GM21825 (cell line): ENCODE data around the gene CFAP107.
"Not testable (repeated sequence)": the region's sequence is repeated elsewhere in the genome, so short reads cannot be mapped to it uniquely, and the experiment has no call there.

ENCODE experiments used
- ATAC-seq: cut with Tn5 transposase; IDR thresholded peaks from one replicate; pipeline ENCODE4 v1.9.1; 2021; ENCODE audit warnings: mild to moderate bottlenecking, moderate library complexity; ENCODE audit not compliant: unreplicated experiment

Gene CFAP107

DNA sequence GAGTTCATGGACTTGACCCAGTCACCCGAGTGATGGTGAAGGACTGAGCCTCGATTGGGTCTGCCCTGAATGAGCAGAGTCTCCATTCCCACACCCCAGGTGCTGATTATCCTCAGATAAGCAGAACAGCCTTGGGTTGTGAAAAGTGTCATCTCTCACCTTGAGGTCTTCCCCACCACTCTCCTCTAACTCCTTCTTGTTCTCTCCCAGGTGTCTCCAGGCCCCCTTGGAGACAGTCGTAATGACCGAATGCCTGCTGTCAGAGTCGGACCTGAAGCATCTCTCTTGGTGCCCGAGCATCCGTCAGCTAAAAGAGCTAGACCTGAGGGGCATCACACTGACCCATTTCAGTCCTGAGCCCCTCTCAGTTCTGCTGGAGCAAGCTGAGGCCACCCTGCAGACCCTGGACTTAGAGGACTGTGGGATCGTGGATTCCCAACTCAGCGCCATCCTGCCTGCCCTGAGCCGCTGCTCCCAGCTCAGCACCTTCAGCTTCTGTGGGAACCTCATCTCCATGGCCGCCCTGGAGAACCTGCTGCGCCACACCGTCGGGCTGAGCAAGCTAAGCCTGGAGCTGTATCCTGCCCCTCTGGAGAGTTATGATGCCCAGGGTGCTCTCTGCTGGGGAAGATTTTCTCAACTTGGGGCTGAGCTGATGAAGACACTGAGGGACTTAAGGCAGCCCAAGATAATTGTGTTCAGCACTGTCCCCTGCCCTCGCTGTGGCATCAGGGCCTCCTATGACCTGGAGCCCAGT lies 31.0 kb downstream of the CFAP107 start:
- no peak for ATAC-seq

DNA sequence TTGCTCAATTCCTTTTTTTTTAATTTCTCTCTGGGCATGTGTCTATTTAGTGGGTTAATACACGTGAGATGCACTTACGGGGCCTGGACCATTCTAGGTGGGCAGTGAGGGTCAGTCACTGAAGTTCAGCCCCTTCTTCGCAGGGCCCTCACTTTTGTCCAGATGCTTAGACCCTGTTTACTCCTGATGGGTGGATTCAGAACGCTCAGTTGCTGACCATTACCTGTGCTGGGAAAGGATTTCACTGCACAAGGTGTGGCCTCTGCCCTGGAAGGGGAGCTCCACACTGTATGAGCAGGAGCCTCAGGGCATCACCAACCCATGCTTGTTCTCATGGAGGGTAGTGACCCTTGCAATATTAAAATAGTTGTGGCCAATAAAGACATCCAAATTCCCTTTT lies 32.1 kb downstream of the CFAP107 start:
- no peak for ATAC-seq

DNA sequence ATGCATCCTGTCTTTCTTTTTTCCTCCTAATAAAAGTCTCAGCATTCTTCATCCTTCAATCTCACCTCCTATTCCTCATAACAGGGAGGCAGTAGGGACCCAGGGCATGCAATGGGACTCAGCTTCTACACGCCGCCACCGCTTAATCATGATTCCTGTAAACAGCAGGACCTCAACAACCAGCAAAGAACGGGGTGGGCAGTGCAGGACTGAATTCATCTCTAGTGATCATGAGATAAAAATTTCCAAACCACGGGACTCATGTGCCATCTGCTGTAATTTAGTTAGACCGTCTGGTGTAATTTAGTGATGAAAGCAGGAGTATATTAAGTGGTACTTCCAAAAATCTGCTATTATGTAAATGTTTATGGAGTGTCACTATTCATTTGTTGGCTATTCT lies 32.9 kb downstream of the CFAP107 start:
- ATAC-seq, result no peak

DNA sequence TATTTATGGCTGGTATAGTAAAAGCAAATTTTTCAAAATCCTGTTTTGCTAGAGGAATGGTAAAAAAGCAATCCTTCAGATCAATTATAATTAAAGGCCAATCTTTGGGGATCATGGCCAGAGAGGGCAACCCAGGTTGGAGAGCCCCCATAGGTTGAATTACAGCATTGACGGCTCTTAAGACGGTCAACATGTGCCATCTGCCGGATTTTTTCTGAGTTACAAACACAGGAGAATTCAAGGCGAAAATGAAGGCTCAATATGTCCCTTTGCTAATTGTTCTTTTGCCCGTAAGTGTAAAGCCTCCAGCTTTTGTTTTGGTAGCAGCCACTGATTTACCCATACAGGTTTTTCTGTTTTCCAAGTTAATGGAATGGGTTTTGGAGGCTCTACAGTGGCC lies 35.5 kb downstream of the CFAP107 start:
- not testable (repeated sequence) for ATAC-seq

DNA sequence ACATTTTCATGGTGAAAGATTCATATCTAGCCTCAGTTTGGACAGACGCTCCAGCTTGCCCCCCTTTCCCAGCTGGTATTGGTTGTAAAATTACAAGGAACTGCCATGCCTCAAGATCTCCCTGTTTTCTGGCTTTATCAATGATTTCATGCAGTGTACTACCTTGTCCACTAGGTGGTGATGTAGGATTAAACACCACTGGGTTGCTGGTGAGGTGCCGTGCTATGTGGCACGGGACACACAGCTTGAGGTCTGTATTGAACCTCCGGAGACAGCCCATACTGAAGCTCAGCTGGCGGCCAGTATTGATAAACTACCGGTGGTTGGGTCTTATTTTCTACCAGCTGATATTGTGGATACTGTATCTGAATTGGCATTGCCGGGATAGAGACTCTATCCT lies 37.8 kb downstream of the CFAP107 start:
- ATAC-seq, result not testable (repeated sequence)

DNA sequence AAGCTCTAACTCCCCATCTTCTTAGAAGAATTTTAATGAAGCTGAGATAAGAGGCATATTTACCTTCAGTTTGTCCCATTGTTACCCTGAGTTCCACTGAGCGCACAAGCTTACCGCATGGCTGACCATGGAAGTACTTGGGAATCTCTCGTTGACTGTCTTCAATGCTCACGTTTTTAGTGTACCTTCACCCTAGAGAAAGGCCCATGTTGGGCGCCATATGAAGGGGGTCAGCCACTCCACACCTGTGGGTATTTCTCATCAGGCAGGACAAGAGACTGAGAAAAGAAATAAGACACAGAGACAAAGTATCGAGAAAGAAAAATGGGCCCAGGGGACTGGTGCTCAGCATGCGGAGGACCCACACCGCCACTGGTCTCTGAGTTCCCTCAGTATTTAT lies 38.7 kb downstream of the CFAP107 start:
- not testable (repeated sequence) for ATAC-seq

DNA sequence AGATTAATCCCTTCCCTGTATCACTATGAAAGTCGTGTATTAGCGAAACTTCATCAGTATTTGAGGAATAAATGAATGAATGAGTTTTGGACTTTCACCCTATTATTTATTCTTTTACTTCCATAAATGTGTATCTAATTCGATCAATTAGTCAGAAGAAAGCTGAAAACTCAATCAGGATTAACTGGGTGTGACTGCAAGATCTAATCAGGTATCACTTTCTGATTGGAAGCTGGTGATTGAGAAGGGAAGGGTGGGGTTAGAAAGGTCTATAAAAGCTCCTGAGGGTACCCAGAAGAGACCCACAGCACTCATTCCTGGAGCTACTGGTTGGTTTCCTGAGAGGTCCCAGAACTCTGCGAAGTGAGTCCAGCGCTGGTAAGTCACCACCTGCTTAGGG lies 45.1 kb downstream of the CFAP107 start, which contains the start of gene PRAMEF1:
Gene PRAMEF1, plus strand, starts transcription at position 301 of the 400 bp plus-strand sequence. CDS start 1,831 bp downstream, outside the sequence.
- ATAC-seq, result not testable (repeated sequence)

DNA sequence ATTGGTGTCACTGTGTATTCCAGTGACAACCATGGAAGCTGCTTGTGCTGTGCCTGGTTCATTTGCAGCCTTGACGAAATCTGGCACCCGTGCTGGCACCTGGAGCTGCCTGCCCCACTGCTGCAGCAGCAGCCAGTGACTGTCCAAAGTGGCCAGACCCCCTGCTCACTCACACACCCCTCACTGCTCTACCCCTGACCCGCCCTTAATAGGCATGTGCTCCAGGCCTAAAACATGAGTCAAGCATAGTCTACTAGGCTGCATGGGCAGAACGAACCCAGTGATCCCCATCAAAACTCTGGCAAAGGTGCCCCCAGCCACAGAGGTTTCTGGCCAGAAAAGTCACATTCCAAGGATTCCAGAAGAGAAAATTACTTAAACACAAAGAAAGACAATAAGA lies 52.9 kb downstream of the CFAP107 start:
- ATAC-seq, result no peak

DNA sequence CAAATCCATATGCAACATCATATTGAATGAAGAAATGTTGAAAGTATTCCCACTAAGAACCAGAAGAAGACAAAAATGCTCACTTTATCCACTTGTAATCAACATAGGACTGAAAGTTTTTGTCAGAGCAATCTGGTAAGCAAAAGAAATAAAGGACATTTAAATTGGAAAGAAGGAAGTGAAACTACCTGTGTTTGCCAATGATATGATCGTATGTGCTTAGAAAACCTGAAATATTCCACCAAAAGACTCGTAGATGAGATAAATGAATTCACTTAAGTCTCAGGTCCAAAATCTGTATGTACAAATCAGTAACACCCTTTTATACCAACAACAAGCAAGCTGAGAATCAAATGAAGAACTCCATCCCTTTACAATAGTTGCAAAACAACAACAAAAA lies 53.7 kb downstream of the CFAP107 start:
- ATAC-seq, result no peak

DNA sequence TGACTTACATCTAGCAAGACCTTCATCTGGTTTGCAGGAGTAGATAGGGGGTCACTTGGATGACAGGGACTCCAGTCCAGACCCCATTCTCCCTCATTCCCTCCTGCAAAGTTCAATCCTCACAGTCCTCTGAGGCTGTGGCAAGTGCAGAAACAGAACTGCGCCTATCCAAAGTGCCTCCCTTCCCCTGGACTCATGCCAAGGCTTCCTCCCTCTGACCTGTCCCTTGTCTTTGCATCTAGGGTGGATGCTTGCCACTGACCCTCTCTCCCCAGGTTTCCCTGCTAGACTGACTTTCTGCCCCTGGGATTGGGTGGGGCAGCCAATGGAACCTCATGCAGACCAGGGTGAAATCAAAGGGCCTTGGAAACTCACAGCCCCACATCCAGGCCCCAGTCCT lies 63.9 kb downstream of the CFAP107 start:
- no peak for ATAC-seq

DNA sequence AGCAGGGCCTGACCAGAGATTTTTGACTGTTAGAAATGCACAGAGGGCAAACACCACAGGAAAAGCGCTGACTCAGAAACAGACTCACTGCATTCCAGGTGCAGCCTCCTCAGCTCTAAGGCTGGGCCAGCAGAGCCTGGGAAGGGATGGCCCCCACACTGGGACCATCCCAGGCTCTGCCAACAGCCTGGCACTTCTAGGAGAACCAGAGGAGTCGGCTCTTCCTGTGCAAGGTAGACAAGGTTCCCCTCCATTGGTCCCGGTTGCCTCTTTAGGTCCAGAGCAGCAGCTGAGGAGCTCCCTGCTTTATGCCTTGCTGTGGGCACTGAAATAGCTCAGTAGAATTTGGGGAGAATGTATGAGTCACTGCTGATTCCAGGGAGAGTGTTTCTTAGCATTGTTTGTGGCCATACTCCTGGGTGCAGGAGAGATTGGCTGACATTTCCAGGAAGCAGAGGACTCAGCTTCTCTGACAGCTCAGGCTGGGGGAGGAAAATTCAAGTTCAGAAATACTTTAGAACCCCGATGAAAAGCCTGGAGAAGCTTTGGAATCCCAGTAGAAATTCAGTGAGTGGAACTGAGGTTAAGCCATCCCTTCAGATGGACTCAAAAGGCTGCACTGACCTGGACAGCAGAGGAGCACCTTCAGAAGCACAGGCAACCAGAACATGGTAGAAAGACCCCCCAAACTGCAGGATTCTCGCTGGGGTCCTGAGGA lies 64.8 kb downstream of the CFAP107 start:
- ATAC-seq, result no peak

DNA sequence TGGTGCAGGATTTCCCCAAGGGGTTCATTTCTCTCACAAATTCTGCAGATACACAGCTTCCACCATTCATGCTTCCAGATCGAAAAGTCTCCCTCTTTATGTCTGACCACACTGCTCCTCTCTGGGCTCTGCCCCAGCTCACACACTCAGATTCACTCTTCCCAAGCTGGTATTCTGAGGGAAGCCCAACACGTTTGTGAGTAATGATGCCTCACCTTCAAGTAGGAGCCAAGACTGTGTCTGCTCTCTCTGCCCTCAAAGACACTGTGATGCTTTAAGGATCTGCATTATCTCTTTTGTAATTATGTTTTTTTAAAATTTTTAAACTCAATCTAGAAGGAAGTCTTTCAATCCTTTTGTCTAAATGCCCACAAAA lies 65.4 kb downstream of the CFAP107 start:
- ATAC-seq, result no peak
